GM19397 (cell line): ENCODE data around the gene SRGAP2B.
"Not testable (repeated sequence)": the region's sequence is repeated elsewhere in the genome, so short reads cannot be mapped to it uniquely, and the experiment has no call there.

Experiments
- ATAC-seq: cut with Tn5 transposase; IDR thresholded peaks from one replicate; pipeline ENCODE4 v1.9.1; 2021; ENCODE audit warnings: mild to moderate bottlenecking, moderate library complexity; ENCODE audit not compliant: unreplicated experiment

The SRGAP2B gene

GRCh38 chr1:145047553-145047952 lies 47.6 kb downstream of the SRGAP2B start:
- not testable (repeated sequence) for ATAC-seq

GRCh38 chr1:145045571-145046273 lies 49.4 kb downstream of the SRGAP2B start:
- ATAC-seq, result not testable (repeated sequence)

- ATAC-seq, result peak; percentile 79
Observed at GRCh38 chr1:145041519-145041918, 53.6 kb downstream of the SRGAP2B start.

GRCh38 chr1:145036019-145036418 lies 59.1 kb downstream of the SRGAP2B start:
- not testable (repeated sequence) for ATAC-seq

- not testable (repeated sequence) for ATAC-seq
Observed at GRCh38 chr1:145033523-145033922, 61.6 kb downstream of the SRGAP2B start.

GRCh38 chr1:145027251-145027650 lies 67.9 kb downstream of the SRGAP2B start:
- not testable (repeated sequence) for ATAC-seq

GRCh38 chr1:145025286-145025685 lies 69.8 kb downstream of the SRGAP2B start:
- not testable (repeated sequence) for ATAC-seq

- not testable (repeated sequence) for ATAC-seq
Observed at GRCh38 chr1:145022259-145022658, 72.9 kb downstream of the SRGAP2B start.

- not testable (repeated sequence) for ATAC-seq
Observed at GRCh38 chr1:145021749-145022148, 73.4 kb downstream of the SRGAP2B start.

- ATAC-seq, result not testable (repeated sequence)
Observed at GRCh38 chr1:145019709-145020108, 75.4 kb downstream of the SRGAP2B start.

GRCh38 chr1:145017725-145018124 lies 77.4 kb downstream of the SRGAP2B start:
- not testable (repeated sequence) for ATAC-seq

- not testable (repeated sequence) for ATAC-seq
Observed at GRCh38 chr1:145016492-145016862, 78.7 kb downstream of the SRGAP2B start.

GRCh38 chr1:145015744-145016491 lies 79.2 kb downstream of the SRGAP2B start:
- not testable (repeated sequence) for ATAC-seq

- ATAC-seq, result not testable (repeated sequence)
Observed at GRCh38 chr1:145013353-145013752, 81.8 kb downstream of the SRGAP2B start.

GRCh38 chr1:145011811-145012210 lies 83.3 kb downstream of the SRGAP2B start:
- ATAC-seq, result not testable (repeated sequence)

- ATAC-seq, result not testable (repeated sequence)
Observed at GRCh38 chr1:145010580-145010979, 84.5 kb downstream of the SRGAP2B start.

- not testable (repeated sequence) for ATAC-seq
Observed at GRCh38 chr1:145009928-145010327, 85.2 kb downstream of the SRGAP2B start.

GRCh38 chr1:145008388-145008787 lies 86.7 kb downstream of the SRGAP2B start:
- not testable (repeated sequence) for ATAC-seq

- not testable (repeated sequence) for ATAC-seq
Observed at GRCh38 chr1:145005142-145005541, 90.0 kb downstream of the SRGAP2B start.

GRCh38 chr1:145001381-145001780 lies 93.7 kb downstream of the SRGAP2B start:
- ATAC-seq, result not testable (repeated sequence)

GRCh38 chr1:145000743-145001326 lies 94.3 kb downstream of the SRGAP2B start:
- ATAC-seq, result not testable (repeated sequence)
